Type B pancreatic cell (in vitro differentiated cells): ENCODE data around the gene AHRR. TPM values are rescaled to one million over a fixed set of nuclear protein-coding genes. Genes with fewer than 3 reads are reported as not detected.

Experiments used
- DNase-seq: peaks from one replicate; pipeline ENCODE4 v3.0.0; 2021; ENCODE audit warnings: mixed read lengths; ENCODE audit not compliant: unreplicated experiment; ENCODE audit errors: extremely low spot score
- H3K27ac Mint-ChIP-seq: 2 replicates; pipeline ENCODE4 v1.8.0; 2021; ENCODE audit warnings: mild to moderate bottlenecking, mixed read lengths
- H3K27me3 Mint-ChIP-seq: 2 replicates; pipeline ENCODE4 v1.8.0; 2021; ENCODE audit warnings: mixed read lengths
- H3K36me3 Mint-ChIP-seq: 2 replicates; pipeline ENCODE4 v1.8.0; 2021; ENCODE audit warnings: mixed read lengths
- H3K4me1 Mint-ChIP-seq: one replicate; pipeline ENCODE4 v1.8.0; 2021; ENCODE audit warnings: mixed read lengths; ENCODE audit not compliant: unreplicated experiment
- H3K4me3 Mint-ChIP-seq: 2 replicates; pipeline ENCODE4 v1.8.0; 2021; ENCODE audit warnings: mild to moderate bottlenecking, mixed read lengths
- H3K9me3 Mint-ChIP-seq: 2 replicates; pipeline ENCODE4 v1.8.0; 2021; ENCODE audit warnings: mixed read lengths
- total RNA-seq: library from RNA; stranded (reverse); gene quantifications from 2 replicates; pipeline ENCODE4 v1.2.1, GENCODE V29; 2021; ENCODE audit warnings: low replicate concordance
- TF ChIP-seq, protein P1 (sequence below): fragments of 200-600 bp; sonication (generic); conservative IDR thresholded peaks from 2 replicates; pipeline ENCODE4 v1.5.0; 2021; ENCODE audit warnings: antibody characterized with exemption, mild to moderate bottlenecking

The AHRR gene
- total RNA-seq, 1 donor from 2014 or later, result 13.4 TPM

DNA sequence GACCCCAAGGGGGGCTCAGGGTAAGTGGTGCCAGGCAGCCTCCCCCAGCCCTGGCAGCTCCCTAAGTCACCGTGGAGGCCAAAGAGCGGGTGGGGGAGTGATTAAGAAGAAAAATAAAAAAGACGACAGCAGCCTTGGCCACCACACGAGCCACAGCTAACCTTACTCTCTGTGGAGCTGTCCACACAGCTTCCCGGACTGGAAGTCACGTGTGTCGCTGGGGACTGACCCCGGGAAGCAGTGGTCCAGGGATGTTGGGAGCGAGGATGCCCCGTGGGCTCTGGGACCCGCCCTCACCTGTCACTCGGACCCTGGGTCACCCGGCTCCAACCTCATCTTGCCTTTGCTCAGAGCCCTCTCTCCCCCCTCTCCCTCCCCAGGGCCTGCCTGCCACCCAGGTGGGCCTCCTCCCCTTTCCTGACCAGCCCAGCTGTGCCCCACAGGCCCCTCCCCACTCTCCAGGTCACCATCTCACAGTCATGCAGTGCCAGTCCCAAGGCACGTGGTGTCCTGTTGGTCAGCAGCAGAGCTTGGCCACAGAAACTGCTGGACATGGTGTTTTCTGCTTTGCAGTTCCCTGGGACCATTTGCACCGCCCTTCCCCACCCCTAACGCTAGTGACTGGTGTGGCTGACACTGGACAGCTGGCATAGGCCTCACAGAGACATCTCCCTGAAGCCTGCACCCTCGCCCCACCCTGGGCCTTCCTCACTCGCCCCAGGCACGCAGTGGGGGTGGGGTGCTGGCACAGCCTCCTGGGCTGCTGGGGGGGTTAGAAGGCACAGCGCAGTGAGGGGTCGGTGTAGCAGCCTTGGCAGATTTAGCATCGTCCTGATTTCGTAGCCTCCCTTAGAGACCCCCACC is 111.6 kb downstream of the AHRR start:
- Mint-ChIP-seq H3K36me3 (peaks cover 4% of the 10 kb centered on the region), H3K27ac (no peak overlapping the region), H3K27me3 (no peaks in the 10 kb centered on the region), H3K4me1 (peaks cover 18% of the 10 kb centered on the region), H3K4me3 (no peak overlapping the region), H3K9me3 (no peaks in the 10 kb centered on the region)
- DNase-seq, result peak; percentile 64
- TF ChIP-seq, protein P1, sequence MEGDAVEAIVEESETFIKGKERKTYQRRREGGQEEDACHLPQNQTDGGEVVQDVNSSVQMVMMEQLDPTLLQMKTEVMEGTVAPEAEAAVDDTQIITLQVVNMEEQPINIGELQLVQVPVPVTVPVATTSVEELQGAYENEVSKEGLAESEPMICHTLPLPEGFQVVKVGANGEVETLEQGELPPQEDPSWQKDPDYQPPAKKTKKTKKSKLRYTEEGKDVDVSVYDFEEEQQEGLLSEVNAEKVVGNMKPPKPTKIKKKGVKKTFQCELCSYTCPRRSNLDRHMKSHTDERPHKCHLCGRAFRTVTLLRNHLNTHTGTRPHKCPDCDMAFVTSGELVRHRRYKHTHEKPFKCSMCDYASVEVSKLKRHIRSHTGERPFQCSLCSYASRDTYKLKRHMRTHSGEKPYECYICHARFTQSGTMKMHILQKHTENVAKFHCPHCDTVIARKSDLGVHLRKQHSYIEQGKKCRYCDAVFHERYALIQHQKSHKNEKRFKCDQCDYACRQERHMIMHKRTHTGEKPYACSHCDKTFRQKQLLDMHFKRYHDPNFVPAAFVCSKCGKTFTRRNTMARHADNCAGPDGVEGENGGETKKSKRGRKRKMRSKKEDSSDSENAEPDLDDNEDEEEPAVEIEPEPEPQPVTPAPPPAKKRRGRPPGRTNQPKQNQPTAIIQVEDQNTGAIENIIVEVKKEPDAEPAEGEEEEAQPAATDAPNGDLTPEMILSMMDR, result no peak

DNA sequence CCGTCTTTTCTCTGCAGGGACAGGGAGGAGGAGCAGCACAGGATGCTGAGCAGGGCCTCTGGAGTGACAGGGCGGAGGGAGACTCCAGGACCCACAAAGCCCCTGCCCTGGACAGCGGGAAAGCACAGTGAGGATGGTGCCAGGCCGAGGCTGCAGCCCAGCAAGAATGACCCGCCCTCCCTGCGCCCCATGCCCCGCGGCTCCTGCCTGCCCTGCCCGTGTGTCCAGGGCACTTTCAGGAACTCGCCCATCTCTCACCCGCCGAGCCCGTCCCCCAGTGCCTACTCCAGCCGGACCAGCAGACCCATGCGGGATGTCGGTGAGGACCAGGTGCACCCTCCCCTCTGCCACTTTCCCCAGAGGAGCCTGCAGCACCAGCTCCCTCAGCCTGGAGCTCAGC is 112.3 kb downstream of the AHRR start:
- Mint-ChIP-seq H3K4me3 (no peak overlapping the region), H3K27ac (no peak overlapping the region), H3K36me3 (peaks cover 4% of the 10 kb centered on the region), H3K4me1 (peaks cover 17% of the 10 kb centered on the region), H3K27me3 (no peaks in the 10 kb centered on the region), H3K9me3 (no peaks in the 10 kb centered on the region)
- TF ChIP-seq, protein P1, result no peak
- peak; percentile 64 for DNase-seq

DNA sequence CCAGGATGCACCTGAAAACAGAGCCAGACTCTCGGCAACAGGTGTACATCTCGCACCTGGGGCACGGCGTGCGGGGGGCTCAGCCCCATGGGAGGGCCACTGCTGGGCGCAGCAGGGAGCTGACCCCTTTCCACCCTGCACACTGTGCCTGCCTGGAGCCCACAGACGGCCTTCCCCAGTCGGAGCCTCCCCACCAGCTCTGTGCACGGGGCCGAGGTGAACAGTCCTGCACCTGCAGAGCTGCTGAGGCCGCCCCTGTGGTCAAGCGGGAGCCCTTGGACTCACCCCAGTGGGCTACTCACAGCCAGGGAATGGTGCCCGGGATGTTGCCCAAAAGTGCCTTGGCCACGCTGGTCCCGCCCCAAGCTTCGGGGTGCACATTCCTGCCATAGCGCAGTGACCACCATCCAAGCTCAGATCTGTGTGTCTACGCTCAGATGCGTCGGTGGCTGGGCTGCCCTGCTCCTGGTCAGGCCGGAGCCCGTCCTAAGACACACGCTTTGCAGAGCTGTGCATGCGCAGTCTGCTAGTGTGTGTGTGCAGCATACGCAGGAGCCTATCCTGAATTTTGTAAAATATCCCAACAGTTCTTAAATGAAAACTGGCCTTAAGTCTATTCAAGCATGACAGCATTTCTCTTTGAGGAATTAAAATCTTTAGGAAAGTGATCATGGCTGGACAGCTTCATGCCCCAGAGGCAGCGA is 113.1 kb downstream of the AHRR start:
- H3K4me3 Mint-ChIP-seq, result no peak overlapping the region
- DNase-seq, result peak; percentile 63
- peaks cover 4% of the 10 kb centered on the region for H3K36me3 Mint-ChIP-seq
- TF ChIP-seq, protein P1, result no peak
- H3K9me3 Mint-ChIP-seq, result no peaks in the 10 kb centered on the region
- peaks cover 14% of the 10 kb centered on the region for H3K4me1 Mint-ChIP-seq
- no peak overlapping the region for H3K27ac Mint-ChIP-seq
- H3K27me3 Mint-ChIP-seq, result no peaks in the 10 kb centered on the region

DNA sequence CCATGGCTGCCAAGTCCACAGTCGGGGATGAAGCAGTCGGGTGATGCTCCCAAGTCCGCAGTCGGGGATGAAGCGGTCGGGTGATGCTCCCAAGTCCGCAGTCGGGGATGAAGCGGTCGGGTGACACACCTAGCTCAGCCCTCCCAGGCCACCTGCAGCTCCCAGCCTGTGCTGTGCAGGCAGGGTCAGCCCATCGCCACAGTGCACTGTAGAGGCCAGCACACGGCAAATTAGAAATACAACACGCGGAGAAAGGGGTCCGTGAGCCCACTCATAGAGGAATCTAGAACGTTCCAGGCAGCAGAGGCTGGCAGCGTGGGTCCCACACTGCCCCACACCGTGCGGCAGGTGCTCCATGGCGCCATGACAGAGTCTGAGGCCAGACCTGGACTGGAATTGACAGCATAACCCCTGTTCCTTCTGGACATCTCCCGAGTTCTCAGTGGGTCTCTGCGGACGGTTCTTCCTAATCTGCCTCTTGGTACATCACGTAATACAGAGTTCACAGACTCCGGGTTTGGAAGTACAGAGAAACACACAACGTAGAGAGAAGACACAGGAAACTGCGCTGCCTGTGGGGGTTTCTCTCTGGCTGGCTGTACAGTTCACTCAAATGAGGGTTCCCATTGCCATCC is 113.8 kb downstream of the AHRR start:
- Mint-ChIP-seq H3K27me3 (no peaks in the 10 kb centered on the region), H3K27ac (no peak overlapping the region), H3K36me3 (no peaks in the 10 kb centered on the region), H3K4me3 (no peak overlapping the region), H3K4me1 (peaks cover 9% of the 10 kb centered on the region), H3K9me3 (no peaks in the 10 kb centered on the region)
- DNase-seq, result peak; percentile 55
- TF ChIP-seq, protein P1, result no peak

DNA sequence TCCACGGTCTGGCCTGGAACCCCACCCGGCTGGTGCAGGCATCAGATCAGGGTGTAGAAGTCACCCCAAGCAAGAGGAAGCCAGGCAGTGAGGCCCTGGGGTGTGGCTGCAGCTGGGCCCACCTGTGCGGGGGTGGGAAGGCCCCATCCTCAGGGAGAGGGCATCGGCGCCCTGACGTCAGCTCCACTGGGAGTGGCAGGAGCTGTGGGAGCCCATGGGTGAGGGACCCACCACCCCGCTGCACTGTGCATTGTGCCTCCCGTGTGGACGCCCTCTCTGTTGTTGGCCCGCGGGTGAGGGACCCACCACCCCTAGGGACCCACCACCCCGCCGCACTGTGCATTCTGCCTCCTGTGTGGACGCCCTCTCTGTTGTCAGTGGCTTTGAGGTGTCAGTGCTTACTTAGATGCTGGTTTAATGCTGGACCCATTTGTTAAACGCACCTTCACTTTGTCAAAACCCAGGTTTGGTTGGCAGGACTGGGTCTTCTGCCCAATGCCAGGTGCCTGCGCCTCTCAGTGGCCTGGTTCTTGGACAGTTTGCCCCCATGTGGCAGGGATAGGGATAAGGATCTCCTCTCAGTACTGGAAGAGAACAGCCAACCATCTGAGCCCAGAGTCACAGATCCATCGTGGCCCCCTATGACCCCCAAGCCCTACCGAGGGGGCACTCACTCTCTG is 114.6 kb downstream of the AHRR start:
- Mint-ChIP-seq H3K4me3 (no peak overlapping the region), H3K4me1 (peaks cover 9% of the 10 kb centered on the region), H3K36me3 (no peaks in the 10 kb centered on the region), H3K27ac (no peak overlapping the region), H3K27me3 (no peaks in the 10 kb centered on the region), H3K9me3 (no peaks in the 10 kb centered on the region)
- TF ChIP-seq, protein P1, result peak; percentile 52
- DNase-seq, result no peak
